Dendritic cell treated with granulocyte-macrophage colony-stimulating factor and Interleukin-4, amounts not matched to agents 40 ng/mL and 50 ng/mL, for 4 days (primary cell): ENCODE results near the gene RAPGEF3.
A peak's percentile ranks its signal among the peaks of the same experiment; 100 is the strongest.

Experiments used
- H3K27ac Mint-ChIP-seq: one replicate; pipeline ENCODE4 v1.8.0; 2022; ENCODE audit warnings: mild to moderate bottlenecking, mixed read lengths
- H3K27me3 Mint-ChIP-seq: one replicate; pipeline ENCODE4 v1.8.0; 2022; ENCODE audit warnings: mild to moderate bottlenecking, mixed read lengths
- H3K36me3 Mint-ChIP-seq: one replicate; pipeline ENCODE4 v1.8.0; 2022; ENCODE audit warnings: low read depth, mixed read lengths
- H3K4me1 Mint-ChIP-seq: one replicate; pipeline ENCODE4 v1.8.0; 2022; ENCODE audit warnings: low read depth, mixed read lengths
- H3K4me3 Mint-ChIP-seq: one replicate; pipeline ENCODE4 v1.8.0; 2022; ENCODE audit warnings: mild to moderate bottlenecking, moderate library complexity, mixed read lengths
- H3K9me3 Mint-ChIP-seq: one replicate; pipeline ENCODE4 v1.8.0; 2022; ENCODE audit warnings: mixed read lengths
- intact Hi-C: fragments of 100-400 bp; cut with micrococcal nuclease; formaldehyde crosslinking; loops from one replicate; pipeline ENCODE4 v1.15.0; 2022

Gene RAPGEF3

DNA sequence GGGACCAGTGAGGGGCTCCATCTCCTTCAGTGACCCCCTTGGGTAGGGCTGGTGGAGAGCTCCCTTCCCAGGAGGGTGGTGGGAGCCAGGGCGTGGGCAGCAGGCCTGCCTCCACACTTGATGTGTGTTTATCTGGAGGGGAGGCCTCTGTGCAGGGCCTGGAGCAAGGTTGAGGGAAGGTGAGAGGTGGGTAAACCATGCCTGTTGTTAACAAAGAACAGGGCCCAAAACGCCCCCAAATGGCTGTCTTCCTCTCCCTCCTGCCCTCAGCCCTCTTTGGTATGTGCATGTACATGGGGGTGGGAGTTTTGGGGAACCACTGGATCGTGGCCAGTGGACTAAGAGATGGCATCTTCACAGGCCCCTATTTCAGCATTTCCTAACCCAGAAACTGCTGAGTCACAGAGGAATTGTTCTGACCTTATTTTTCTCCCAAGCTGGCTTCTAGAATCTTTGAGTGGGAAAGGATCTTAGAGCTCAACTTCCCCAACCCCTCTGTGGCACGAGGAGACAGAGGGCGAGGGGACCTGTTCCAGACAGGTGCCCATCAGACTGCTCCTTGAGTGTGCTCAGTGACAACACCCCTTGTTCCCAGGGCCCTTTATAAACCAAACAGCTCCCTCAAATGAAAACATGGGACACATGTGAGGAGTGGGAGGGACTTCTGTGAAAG is 17.9 kb upstream of the RAPGEF3 start:
- intact Hi-C loops = loop anchor here (2.0 to 5.0 kb wide), 2 partner anchors 58 to 124 kb away; no protein-coding TSS in a partner anchor

GRCh38 chr12:47775100-47775911 is 16.6 kb upstream of the RAPGEF3 start:
- H3K27me3 Mint-ChIP-seq = peaks cover 3% of the 10 kb centered on the region
- H3K4me1 Mint-ChIP-seq = peaks cover 60% of the 10 kb centered on the region
- H3K36me3 Mint-ChIP-seq = peaks cover 13% of the 10 kb centered on the region
- intact Hi-C loops = loop anchor here (5.0 kb wide), 1 partner anchor 123 kb away; no protein-coding TSS in a partner anchor
- H3K27ac Mint-ChIP-seq = peak overlapping the region; percentile 89
- H3K9me3 Mint-ChIP-seq = no peaks in the 10 kb centered on the region
- H3K4me3 Mint-ChIP-seq = peak overlapping the region; percentile 32

More for the DNA sequence above, 17.9 kb upstream of the RAPGEF3 start:
- Mint-ChIP-seq H3K27ac (peak overlapping the region; percentile 89), H3K4me3 (peak overlapping the region; percentile 26), H3K36me3 (peaks cover 26% of the 10 kb centered on the region), H3K4me1 (peaks cover 60% of the 10 kb centered on the region), H3K27me3 (peaks cover 3% of the 10 kb centered on the region), H3K9me3 (no peaks in the 10 kb centered on the region)

- peaks cover 6% of the 10 kb centered on the region for H3K36me3 Mint-ChIP-seq
- no peaks in the 10 kb centered on the region for H3K9me3 Mint-ChIP-seq
- H3K27me3 Mint-ChIP-seq = peaks cover 3% of the 10 kb centered on the region
- intact Hi-C loops = loop anchor here (5.0 kb wide), 1 partner anchor 122 kb away; no protein-coding TSS in a partner anchor
- H3K27ac Mint-ChIP-seq = peak overlapping the region; percentile 89
- H3K4me1 Mint-ChIP-seq = peaks cover 60% of the 10 kb centered on the region
- H3K4me3 Mint-ChIP-seq = no peak overlapping the region
Measured at GRCh38 chr12:47774663-47775062, 16.0 kb upstream of the RAPGEF3 start.

GRCh38 chr12:47773858-47774580 is 15.3 kb upstream of the RAPGEF3 start:
- intact Hi-C loops = no loop called here
- peaks cover 58% of the 10 kb centered on the region for H3K4me1 Mint-ChIP-seq
- H3K9me3 Mint-ChIP-seq = no peaks in the 10 kb centered on the region
- peaks cover 6% of the 10 kb centered on the region for H3K36me3 Mint-ChIP-seq
- H3K27me3 Mint-ChIP-seq = peaks cover 3% of the 10 kb centered on the region
- H3K27ac Mint-ChIP-seq = peak overlapping the region; percentile 89
- H3K4me3 Mint-ChIP-seq = peak overlapping the region; percentile 94

DNA sequence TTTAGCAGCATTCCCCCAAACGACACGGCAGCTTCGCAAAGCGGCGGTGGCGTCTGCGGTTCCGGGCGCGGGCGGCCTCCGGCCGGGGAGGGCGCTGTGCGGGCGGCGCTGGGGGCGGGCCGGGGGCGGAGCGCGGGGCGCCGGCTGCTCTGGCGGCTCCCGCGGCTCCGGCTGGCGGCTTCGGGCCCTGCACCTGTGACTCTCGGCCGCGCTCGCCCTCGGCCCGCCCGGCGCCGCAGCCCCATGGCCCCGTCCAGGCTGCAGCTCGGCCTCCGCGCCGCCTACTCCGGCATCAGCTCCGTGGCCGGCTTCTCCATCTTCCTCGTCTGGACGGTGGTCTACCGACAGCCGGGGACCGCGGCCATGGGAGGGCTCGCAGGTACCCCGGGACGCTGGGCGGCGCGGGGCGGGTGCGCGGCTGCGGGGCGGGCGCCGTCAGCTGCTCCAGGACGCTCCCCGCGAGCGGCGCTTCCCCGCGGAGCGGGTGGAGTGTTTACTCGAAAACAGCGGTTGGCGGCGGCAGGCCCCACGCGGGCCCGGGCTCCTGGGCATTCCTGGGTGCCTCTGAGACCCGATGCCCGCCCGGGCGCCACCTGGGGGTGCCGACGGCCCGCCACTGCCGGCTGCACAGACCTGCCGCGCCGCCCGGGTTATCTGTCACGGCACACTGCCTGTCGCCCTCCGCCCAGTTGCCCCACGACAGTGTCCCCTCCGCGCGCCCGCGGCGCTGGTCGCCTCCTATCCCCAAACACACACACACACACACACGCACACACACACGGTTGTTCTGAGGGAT is 14.6 kb upstream of the RAPGEF3 start, which contains the start of gene SLC48A1:
Gene SLC48A1, plus strand, starts transcription at position 177 of the 796 bp plus-strand sequence. Its CDS starts 67 bp downstream, at position 244.
- peaks cover 53% of the 10 kb centered on the region for H3K4me1 Mint-ChIP-seq
- intact Hi-C loops = no loop called here
- peak within 1 kb of the TSS; percentile 89 for H3K27ac Mint-ChIP-seq
- peaks cover 3% of the 10 kb centered on the region for H3K27me3 Mint-ChIP-seq
- H3K4me3 Mint-ChIP-seq = peak within 1 kb of the TSS; percentile 94
- H3K36me3 Mint-ChIP-seq = peaks cover 6% of the 10 kb centered on the region
- no peaks in the 10 kb centered on the region for H3K9me3 Mint-ChIP-seq

DNA sequence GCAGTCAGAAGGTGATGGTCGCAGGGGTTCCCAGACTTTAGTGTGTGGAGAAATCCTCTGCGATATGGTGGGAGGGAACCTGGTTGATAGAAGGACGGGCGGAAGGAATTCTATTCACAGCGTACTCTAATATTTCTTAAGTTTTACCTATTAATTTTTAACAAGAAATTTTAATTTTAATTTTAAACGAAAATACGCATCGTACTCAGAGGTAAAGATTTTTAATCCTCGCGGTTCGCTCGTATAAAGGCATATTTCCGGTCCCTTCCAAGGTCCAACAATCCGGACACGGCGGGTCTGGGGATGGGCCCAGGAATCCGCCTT is 14.0 kb upstream of the RAPGEF3 start:
- intact Hi-C loops = no loop called here
- Mint-ChIP-seq H3K9me3 (no peaks in the 10 kb centered on the region), H3K27ac (peak overlapping the region; percentile 89), H3K4me1 (peaks cover 48% of the 10 kb centered on the region), H3K27me3 (peaks cover 3% of the 10 kb centered on the region), H3K4me3 (peak overlapping the region; percentile 68), H3K36me3 (peaks cover 6% of the 10 kb centered on the region)

GRCh38 chr12:47772094-47772660 is 13.5 kb upstream of the RAPGEF3 start:
- Mint-ChIP-seq H3K27me3 (peaks cover 3% of the 10 kb centered on the region), H3K9me3 (no peaks in the 10 kb centered on the region), H3K4me3 (peak overlapping the region; percentile 68), H3K36me3 (peaks cover 6% of the 10 kb centered on the region), H3K27ac (peak overlapping the region; percentile 89), H3K4me1 (peaks cover 43% of the 10 kb centered on the region)
- intact Hi-C loops = no loop called here

GRCh38 chr12:47771304-47771703 is 12.6 kb upstream of the RAPGEF3 start:
- H3K27me3 Mint-ChIP-seq = peaks cover 4% of the 10 kb centered on the region
- intact Hi-C loops = no loop called here
- peaks cover 34% of the 10 kb centered on the region for H3K4me1 Mint-ChIP-seq
- no peaks in the 10 kb centered on the region for H3K9me3 Mint-ChIP-seq
- no peak overlapping the region for H3K27ac Mint-ChIP-seq
- H3K36me3 Mint-ChIP-seq = peaks cover 6% of the 10 kb centered on the region
- H3K4me3 Mint-ChIP-seq = no peak overlapping the region

DNA sequence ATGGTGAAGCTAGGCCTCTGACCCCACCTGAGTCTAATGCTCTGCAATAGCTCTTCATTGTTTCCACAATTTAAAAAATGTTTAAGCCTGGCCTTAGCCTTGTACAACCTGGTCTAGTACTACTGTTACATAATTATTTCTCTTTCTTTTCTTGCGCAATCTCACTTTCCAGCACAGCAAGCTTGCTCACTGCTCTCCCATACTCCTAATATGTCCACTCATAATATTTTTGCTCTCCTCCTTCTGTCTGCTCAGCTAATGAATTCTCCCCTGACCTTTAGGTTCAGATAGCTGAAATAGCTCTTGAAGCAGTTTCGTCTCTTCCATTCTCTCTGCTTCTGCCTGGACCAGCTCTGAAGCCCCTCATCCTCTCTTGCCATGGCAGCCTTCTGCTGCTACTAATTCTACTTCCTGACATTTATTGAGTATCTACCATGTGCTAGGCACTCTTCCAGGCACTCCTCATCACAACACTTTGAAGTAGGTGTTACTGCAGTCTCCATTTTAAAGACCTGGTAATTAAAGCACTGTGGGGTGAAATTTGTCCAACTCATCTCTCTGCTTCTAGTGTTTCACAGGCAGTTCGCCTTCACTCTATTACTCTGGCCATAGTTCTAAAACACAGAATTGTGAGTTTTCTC is 11.5 kb upstream of the RAPGEF3 start:
- H3K27me3 Mint-ChIP-seq = peaks cover 4% of the 10 kb centered on the region
- peaks cover 6% of the 10 kb centered on the region for H3K36me3 Mint-ChIP-seq
- H3K27ac Mint-ChIP-seq = no peak overlapping the region
- H3K9me3 Mint-ChIP-seq = no peaks in the 10 kb centered on the region
- H3K4me1 Mint-ChIP-seq = peaks cover 23% of the 10 kb centered on the region
- no peak overlapping the region for H3K4me3 Mint-ChIP-seq
- intact Hi-C loops = no loop called here

GRCh38 chr12:47769234-47770085 is 10.8 kb upstream of the RAPGEF3 start:
- no peak overlapping the region for H3K4me3 Mint-ChIP-seq
- peaks cover 4% of the 10 kb centered on the region for H3K27me3 Mint-ChIP-seq
- no peaks in the 10 kb centered on the region for H3K9me3 Mint-ChIP-seq
- H3K27ac Mint-ChIP-seq = no peak overlapping the region
- intact Hi-C loops = no loop called here
- H3K36me3 Mint-ChIP-seq = peaks cover 6% of the 10 kb centered on the region
- H3K4me1 Mint-ChIP-seq = peaks cover 16% of the 10 kb centered on the region

- intact Hi-C loops = no loop called here
- peaks cover under 1% of the 10 kb centered on the region for H3K36me3 Mint-ChIP-seq
- no peaks in the 10 kb centered on the region for H3K9me3 Mint-ChIP-seq
- peaks cover 16% of the 10 kb centered on the region for H3K4me1 Mint-ChIP-seq
- no peak overlapping the region for H3K27ac Mint-ChIP-seq
- no peak overlapping the region for H3K4me3 Mint-ChIP-seq
- peaks cover 9% of the 10 kb centered on the region for H3K27me3 Mint-ChIP-seq
Measured at GRCh38 chr12:47768323-47768811, 9.7 kb upstream of the RAPGEF3 start.

- Mint-ChIP-seq H3K4me3 (no peak overlapping the region), H3K27ac (no peak overlapping the region), H3K36me3 (no peaks in the 10 kb centered on the region), H3K9me3 (no peaks in the 10 kb centered on the region), H3K4me1 (peaks cover 12% of the 10 kb centered on the region), H3K27me3 (peaks cover 6% of the 10 kb centered on the region)
- intact Hi-C loops = loop anchor here (1.0 kb wide), 1 partner anchor 52 kb away; no protein-coding TSS in a partner anchor
Measured at GRCh38 chr12:47767216-47767724, 8.6 kb upstream of the RAPGEF3 start.
